GM12878 (cell line): ENCODE results near the gene SPRY4. TPM values are rescaled to one million over a fixed set of nuclear protein-coding genes. Genes with fewer than 3 reads are reported as not detected.
A peak's percentile ranks its signal among the peaks of the same experiment; 100 is the strongest.

Experiments
- ATAC-seq: fragments of 200-7000 bp; cut with Tn5 transposase; 3 replicates; pipeline ENCODE4 v1.9.1; 2020; ENCODE audit warnings: mild to moderate bottlenecking, moderate library complexity
- BruUV-seq: library from RNA; stranded (reverse); fragments of 400-500 nt; replicated peaks from 2 replicates; lab custom pipeline; 2021; lab: Mats Ljungman, UMichigan
- CTCF ChIA-PET: fragments of 300-600 bp; sonication (Branson Sonifier 250); formaldehyde crosslinking; extraction: SDS; loops from one replicate; lab custom pipeline; 2021; ENCODE audit warnings: inconsistent platforms; lab: Yijun Ruan, JAX
- POLR2A ChIA-PET: fragments of 350-600 bp; formaldehyde crosslinking; extraction: SDS; loops from one replicate; lab custom pipeline; 2021; ENCODE audit warnings: inconsistent platforms; lab: Charles Lee
- RAD21 ChIA-PET: fragments of 300-600 bp; sonication (Branson Sonifier 250); formaldehyde crosslinking; loops from one replicate; lab custom pipeline; 2023; ENCODE audit warnings: antibody characterized with exemption; ENCODE audit not compliant: unreplicated experiment; lab: Charles Lee
- SMC1A ChIA-PET: fragments of 300-600 bp; sonication (Branson Sonifier 250); formaldehyde crosslinking; loops from one replicate; lab custom pipeline; 2023; ENCODE audit not compliant: unreplicated experiment, uncharacterized antibody; lab: Charles Lee
- DNase-seq: peaks from one replicate; pipeline ENCODE4 v3.0.0-alpha.2; 2011; ENCODE audit warnings: low read depth, low spot score
- FAIRE-seq: peaks from 3 replicates; lab custom pipeline; 2011; peaks lifted over from hg19 to GRCh38; lab: Jason Lieb, UNC
- H2AFZ ChIP-seq: 2 replicates; pipeline ENCODE4 v1.6.0; 2011; ENCODE audit warnings: low read depth, low read length, control low read depth; ENCODE audit not compliant: control insufficient read depth
- H3K27ac ChIP-seq: 2 replicates; pipeline ENCODE4 v1.5.1; 2011; ENCODE audit warnings: control low read depth; ENCODE audit not compliant: control insufficient read depth, insufficient read depth
- H3K27me3 ChIP-seq, 2 experiments: replicated peaks in 1 of 2; 2 replicates each; pipeline versions ENCODE4 v1.6.0 to v1.6.1; 2011; ENCODE audit warnings: low read length in 1 of 2; ENCODE audit not compliant: control insufficient read depth in 2 of 2, insufficient read depth in 2 of 2
- H3K36me3 ChIP-seq, 2 experiments: 2 replicates each; pipeline ENCODE4 v1.5.1; 2011; ENCODE audit warnings: low read length in 1 of 2; ENCODE audit not compliant: control insufficient read depth in 2 of 2, insufficient read depth in 2 of 2
- H3K4me1 ChIP-seq: 2 replicates; pipeline ENCODE4 v1.6.1; 2011; ENCODE audit warnings: mild to moderate bottlenecking, low read length, moderate library complexity, mixed read lengths; ENCODE audit not compliant: control insufficient read depth, insufficient read depth
- H3K4me2 ChIP-seq: 2 replicates; pipeline ENCODE4 v1.6.0; 2011; ENCODE audit warnings: control low read depth; ENCODE audit not compliant: control insufficient read depth, insufficient read depth
- H3K4me3 ChIP-seq: fragments of 200-600 bp; sonication (generic); 2 replicates; pipeline ENCODE4 v1.5.1; 2016
- H3K79me2 ChIP-seq: 2 replicates; pipeline ENCODE4 v1.6.0; 2011; ENCODE audit warnings: low read length; ENCODE audit not compliant: control insufficient read depth, insufficient read depth
- H3K9ac ChIP-seq: 2 replicates; pipeline ENCODE4 v1.8.0; 2011; ENCODE audit warnings: low read length, control low read depth, mixed read lengths; ENCODE audit not compliant: control insufficient read depth, insufficient read depth
- H3K9me3 ChIP-seq: replicated peaks from 3 replicates; pipeline ENCODE4 v1.5.1; 2011; ENCODE audit warnings: mild to moderate bottlenecking, low read length; ENCODE audit not compliant: control insufficient read depth, insufficient read depth
- H4K20me1 ChIP-seq: 2 replicates; pipeline ENCODE4 v1.6.0; 2011; ENCODE audit not compliant: control insufficient read depth, insufficient read depth
- EGR1 ChIP-seq, 2 experiments: IDR thresholded peaks; 1 replicate in 1 of 2; 2 replicates in 1 of 2; pipeline ENCODE4 v1.6.1; 2011 to 2012; ENCODE audit warnings: low read depth in 2 of 2, low read length in 2 of 2, borderline replicate concordance in 1 of 2, mild to moderate bottlenecking in 1 of 2, moderate library complexity in 1 of 2
- EZH2 ChIP-seq: IDR thresholded peaks from 2 replicates; pipeline ENCODE4 v1.6.1; 2012; ENCODE audit warnings: low read depth, mild to moderate bottlenecking, control low read depth, inconsistent platforms, low read length, borderline replicate concordance; ENCODE audit not compliant: control insufficient read depth
- FOS ChIP-seq: IDR thresholded peaks from 3 replicates; pipeline ENCODE4 v1.6.1; 2011; ENCODE audit warnings: borderline replicate concordance; ENCODE audit not compliant: insufficient read length; ENCODE audit errors: extremely low read depth
- GABPA ChIP-seq: IDR thresholded peaks from 2 replicates; pipeline ENCODE4 v1.6.1; 2014; ENCODE audit warnings: antibody characterized with exemption, low read depth, mild to moderate bottlenecking, inconsistent platforms
- LARP7 ChIP-seq: fragments of 450-650 bp; IDR thresholded peaks from 2 replicates; pipeline ENCODE4 v1.6.1; 2017; ENCODE audit warnings: mild to moderate bottlenecking
- SMC3 ChIP-seq: IDR thresholded peaks from 2 replicates; pipeline ENCODE4 v1.6.1; 2011; ENCODE audit warnings: low read length, improper control_type of control experiment, borderline replicate concordance
- SP1 ChIP-seq: IDR thresholded peaks from one replicate; pipeline ENCODE4 v1.6.1; 2011; ENCODE audit warnings: low read depth, low read length
- STAT3 ChIP-seq: IDR thresholded peaks from 2 replicates; pipeline ENCODE4 v1.6.1; 2011; ENCODE audit warnings: low read depth, low read length, improper control_type of control experiment
- USF2 ChIP-seq: IDR thresholded peaks from 2 replicates; pipeline ENCODE4 v1.6.1; 2011; ENCODE audit warnings: low read depth, low read length, improper control_type of control experiment, borderline replicate concordance
- ZNF622 ChIP-seq: fragments of 450-650 bp; IDR thresholded peaks from 2 replicates; pipeline ENCODE4 v1.6.1; 2017; ENCODE audit warnings: mild to moderate bottlenecking, inconsistent platforms
- WGBS: methylation state at CpG from one replicate; pipeline ENCODE4 v1.1.6; 2016; ENCODE audit warnings: low lambda C conversion rate; ENCODE audit not compliant: insufficient replicate concordance, insufficient coverage; ENCODE audit errors: missing lambda C conversion rate; 5-methylcytosine and 5-hydroxymethylcytosine counted together
- in situ Hi-C: fragments of 300-500 bp; cut with MboI; formaldehyde crosslinking; loops from 9 replicates; pipeline ENCODE4 v1.14.3; 2018; ENCODE audit warnings: mixed read lengths
- intact Hi-C: fragments of 100-400 bp; cut with micrococcal nuclease; formaldehyde crosslinking; loops from one replicate; pipeline ENCODE4 v1.14.2; 2022; ENCODE audit not compliant: unreplicated experiment
- polyA plus RNA-seq, 11 experiments: library from polyadenylated mRNA; depleted of rRNA in 4 of 11; unstranded in 6 of 11; stranded (reverse) in 5 of 11; fragments of >200 nt; fragmentation: Nextera tagmentation in 4 of 11; fragmentation: Illumina TruSeq in 1 of 11; extraction: Ambion mirVana in 4 of 11; extraction: Trizol in 1 of 11; gene quantifications; 1 replicate in 1 of 11; 2 replicates in 10 of 11; pipeline versions ENCODE4 v1.2.1 to v1.2.3, GENCODE V29; 2011 to 2016; ENCODE audit warnings: inconsistent platforms in 2 of 11, missing spikeins in 2 of 11, low read depth in 1 of 11
- total RNA-seq, 4 experiments: library from RNA; depleted of rRNA in 3 of 4; stranded (reverse); fragments of >200 nt in 3 of 4; fragmentation: Illumina TruSeq in 1 of 4; extraction: Trizol in 1 of 4; gene quantifications; 2 replicates each; pipeline versions ENCODE4 v1.2.1 to v1.2.3, GENCODE V29; 2013 to 2021

Gene SPRY4
- total and polyA plus RNA-seq, 10 of the 15 experiments (the other 5 are each of a cell fraction or from before 2014, with no cell fraction given) = 0.04 to 1.4 (median 0.18) TPM; not detected in 1

GRCh38 chr5:142315096-142315900, 9.5 kb downstream of the SPRY4 start:
- SMC1A ChIA-PET = interaction anchor here (0.7 to 1.8 kb wide), 3 partner anchors 9 to 43 kb away, joined by 3 to 5 read pairs (median 5); no protein-coding TSS in a partner anchor
- Histone ChIP-seq H4K20me1 (no peaks in the 10 kb centered on the region), H3K36me3 (no peaks in the 10 kb centered on the region; a peak in 1 of 4 replicates), H3K9ac (no peak overlapping the region), H3K4me2 (no peak overlapping the region), H2AFZ (no peak overlapping the region), H3K9me3 (no peaks in the 10 kb centered on the region), H3K4me1 (peaks cover 19% of the 10 kb centered on the region), H3K27ac (peak overlapping the region; percentile 39; the same call in 1 of the 2 replicates), H3K27me3 (no peaks in the 10 kb centered on the region), H3K4me3 (0 out of 2 replicates have a peak overlapping the region, but pooled peaks have one; percentile 26), H3K79me2 (peaks cover 2% of the 10 kb centered on the region; the same call in 1 of the 2 replicates)
- FAIRE-seq (no peak), DNase-seq (no peak), ATAC-seq (no peak)
- no TSS peak for BruUV-seq
- WGBS = 84% methylated on average over 5 of the region's 6 CpGs
- in situ Hi-C loops (no loop called here), intact Hi-C loops (loop anchor here (5.0 kb wide), 1 partner anchor 232 kb away; no protein-coding TSS in a partner anchor)
- RAD21 ChIA-PET = interaction anchor here (0.9 to 1.0 kb wide), 2 partner anchors 9 to 27 kb away, joined by 3 read pairs; partner anchors contain the start of gene SPRY4
- POLR2A ChIA-PET = interaction anchor here (0.9 kb wide), 1 partner anchor 10 kb away, joined by 3 read pairs; no protein-coding TSS in a partner anchor
- no peak for TF ChIP-seq EGR1 (IDR thresholded peaks at IDR 0.05; ENCODE audit: borderline replicate concordance in 1 of 2, low read depth in 2 of 2, low read length in 2 of 2)
- TF ChIP-seq LARP7 = no peak
- TF ChIP-seq ZNF622 = no peak
- no peak for TF ChIP-seq SMC3
- TF ChIP-seq FOS = no peak
- TF ChIP-seq EZH2 = no peak
- TF ChIP-seq GABPA = no peak
- no peak for TF ChIP-seq SP1
- no peak for TF ChIP-seq USF2
- TF ChIP-seq STAT3 = no peak
- CTCF ChIA-PET = no interaction called here
